NCI-H526 treated with DMSO at 0.1 percent for 48 hours (cell line): ENCODE data around the gene RGL2.
"Not testable (repeated sequence)": the region's sequence is repeated elsewhere in the genome, so short reads cannot be mapped to it uniquely, and the experiment has no call there.

Source experiments
- DNase-seq: peaks from one replicate; lab custom pipeline; 2025; lab: John Stamatoyannopoulos, UW

Gene RGL2

DNA sequence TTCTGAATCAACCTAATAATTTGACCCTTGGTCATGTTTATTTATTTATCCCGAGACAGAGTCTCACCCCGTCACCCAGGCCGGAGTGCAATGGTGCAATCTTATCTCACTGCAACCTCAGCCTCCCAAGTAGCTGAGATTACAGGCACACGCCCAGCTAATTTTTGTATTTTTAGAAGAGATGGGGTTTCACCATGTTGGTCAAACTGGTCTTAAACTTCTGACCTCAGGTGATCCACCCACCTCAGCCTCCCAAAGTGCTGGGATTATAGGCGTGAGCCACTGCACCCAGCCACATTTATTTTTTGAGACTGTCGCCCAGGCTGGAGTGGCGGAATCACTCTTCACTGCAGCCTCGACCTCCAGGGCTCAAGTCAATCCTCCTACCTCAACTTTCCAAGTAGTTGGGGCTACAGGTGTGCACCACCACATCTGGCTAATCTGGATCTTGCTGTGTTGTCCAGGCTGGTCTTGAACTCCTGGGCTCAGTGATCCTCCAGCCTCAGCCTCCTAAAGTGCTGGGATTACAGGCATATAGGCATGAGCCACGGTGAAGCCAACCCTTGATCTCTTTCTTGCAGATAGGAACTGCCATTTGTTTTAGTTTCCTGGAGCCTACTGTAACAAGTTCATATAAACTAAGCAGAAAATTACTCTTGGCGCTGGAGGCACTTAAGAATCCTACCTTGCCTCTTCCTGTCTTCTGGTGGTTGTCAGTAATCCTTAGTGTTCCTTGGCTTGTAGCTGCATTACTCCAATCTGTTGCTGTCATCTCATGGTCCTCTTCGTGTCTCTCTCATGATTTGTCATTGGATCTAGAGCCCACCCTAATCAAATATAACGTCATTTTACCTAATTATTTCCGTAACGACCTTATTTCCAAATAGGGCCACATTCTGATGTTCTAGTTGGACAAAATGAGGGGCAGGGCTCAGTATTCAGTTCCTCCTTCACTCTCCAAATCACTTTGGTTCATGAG is 24.5 kb downstream of the RGL2 start:
- DNase-seq: no peak

DNA sequence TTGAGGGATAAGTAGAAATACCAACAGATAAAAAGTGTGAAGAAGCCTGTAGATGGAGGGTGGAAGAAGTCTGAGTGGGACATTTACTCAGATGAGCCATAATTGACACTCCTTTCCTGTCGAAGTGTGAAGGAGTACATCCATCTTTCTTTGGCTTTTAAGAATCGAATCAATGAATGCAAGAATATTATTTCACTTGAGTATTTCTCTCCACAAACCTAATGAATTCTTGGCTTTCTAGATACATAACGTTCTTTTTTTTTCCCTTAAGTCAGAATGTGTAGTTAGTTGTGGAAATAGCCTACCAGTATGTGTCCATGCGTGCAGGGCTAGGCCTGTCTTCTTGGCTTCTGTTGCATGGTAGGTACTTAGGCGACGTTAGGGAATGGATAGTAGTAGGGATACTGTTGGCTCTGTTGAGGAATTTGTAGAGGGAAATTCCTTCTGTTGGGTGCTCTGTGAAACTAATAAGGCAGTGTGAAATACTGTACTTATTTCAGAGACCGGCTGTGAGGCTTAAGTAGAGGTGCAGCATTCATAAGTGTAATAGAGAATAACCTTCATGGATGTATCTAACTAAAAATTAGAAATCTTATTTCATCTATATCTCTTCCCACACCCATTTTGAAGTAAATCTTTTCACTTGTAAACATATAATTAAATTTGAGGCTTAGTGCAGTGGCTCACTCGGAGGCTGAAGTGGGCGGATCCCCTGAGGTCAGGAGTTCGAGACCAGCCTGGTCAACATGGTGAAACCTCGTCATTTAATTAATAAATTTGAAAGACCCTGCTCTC is 25.4 kb downstream of the RGL2 start:
- DNase-seq: no peak

DNA sequence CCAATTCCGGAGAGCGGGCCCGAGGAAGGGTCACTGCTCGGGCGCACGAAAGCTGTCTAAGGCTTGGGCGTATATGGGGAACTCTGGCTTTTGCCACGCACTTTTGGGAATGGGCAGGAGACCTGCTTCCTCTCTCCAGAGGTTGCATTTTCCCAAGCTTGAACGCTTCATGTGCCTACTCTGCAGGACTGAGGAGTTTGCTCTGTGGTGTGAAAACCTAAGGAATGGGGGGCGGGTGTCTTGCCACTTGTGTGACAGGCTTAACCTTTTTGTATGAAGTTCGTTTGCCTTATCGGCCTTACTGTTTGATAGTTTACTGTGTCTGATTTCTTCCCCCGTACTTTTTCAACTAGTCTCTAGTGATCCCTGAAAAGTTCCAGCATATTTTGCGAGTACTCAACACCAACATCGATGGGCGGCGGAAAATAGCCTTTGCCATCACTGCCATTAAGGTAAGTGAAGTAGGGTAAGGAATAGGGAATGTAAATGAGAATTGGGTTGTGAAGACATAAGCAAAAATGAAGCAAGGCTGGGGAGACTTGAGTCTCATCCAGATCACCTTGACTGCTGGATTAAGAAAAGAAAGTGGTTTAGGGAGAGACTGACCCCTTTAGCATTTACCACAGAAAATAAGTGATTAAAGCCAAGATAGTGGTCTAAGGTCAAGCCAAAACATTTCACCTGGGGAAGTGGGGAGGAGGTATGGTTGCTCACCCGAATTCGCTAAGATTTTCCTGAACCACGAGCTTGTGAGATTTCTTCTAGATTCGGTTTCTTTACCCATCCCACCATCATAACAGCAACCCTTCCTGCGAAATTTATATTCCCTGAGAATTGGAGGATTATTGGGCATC is 26.2 kb downstream of the RGL2 start:
- DNase-seq: no peak

DNA sequence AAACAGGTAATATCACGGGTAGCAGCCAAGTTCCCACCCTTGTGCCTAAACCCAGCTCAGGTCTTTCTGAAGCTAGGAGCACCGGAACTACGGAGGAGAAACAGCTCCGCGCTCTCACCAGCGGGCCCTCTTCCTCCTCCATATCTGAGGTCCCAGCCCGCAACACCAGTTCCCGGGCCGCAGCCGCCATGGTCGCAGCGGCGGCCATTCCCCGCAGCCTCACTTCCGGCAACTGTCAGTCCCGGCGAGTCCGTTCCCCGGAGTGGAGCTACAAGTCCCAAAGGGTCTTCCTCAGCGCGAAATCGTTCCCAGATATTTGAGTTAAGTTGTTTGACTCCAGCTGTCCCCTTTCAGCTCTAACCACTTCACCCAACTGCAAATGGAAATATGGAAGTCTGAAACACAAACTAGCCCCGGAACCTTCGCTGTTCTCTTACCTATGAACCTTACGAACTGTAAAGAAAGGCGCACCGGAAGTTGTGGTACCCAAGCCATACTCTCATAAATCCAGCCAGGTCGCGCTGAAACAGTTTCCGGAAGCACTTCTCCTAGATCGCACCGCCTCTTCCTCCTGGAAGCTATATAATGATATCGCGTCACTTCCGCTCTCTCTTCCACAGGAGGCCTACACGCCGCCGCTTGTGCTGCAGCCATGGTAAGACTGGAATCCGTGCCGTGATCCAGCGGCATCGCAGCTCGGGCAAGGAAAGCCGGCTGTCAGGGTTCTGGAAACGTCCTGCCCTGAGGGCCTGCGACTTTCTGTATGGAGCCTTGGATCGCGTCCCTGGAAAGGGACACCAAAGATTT is 27.1 kb downstream of the RGL2 start, which contains the start of the genes RPS18 and VPS52:
RPS18 (plus strand) TSS at position 608 of the 807 bp plus-strand sequence; CDS start at position 653, 45 bp downstream.
VPS52 (minus strand) TSS at position 409 of the 807 bp plus-strand sequence; CDS start at position 208, 201 bp downstream.
- peak; percentile 97 for DNase-seq

DNA sequence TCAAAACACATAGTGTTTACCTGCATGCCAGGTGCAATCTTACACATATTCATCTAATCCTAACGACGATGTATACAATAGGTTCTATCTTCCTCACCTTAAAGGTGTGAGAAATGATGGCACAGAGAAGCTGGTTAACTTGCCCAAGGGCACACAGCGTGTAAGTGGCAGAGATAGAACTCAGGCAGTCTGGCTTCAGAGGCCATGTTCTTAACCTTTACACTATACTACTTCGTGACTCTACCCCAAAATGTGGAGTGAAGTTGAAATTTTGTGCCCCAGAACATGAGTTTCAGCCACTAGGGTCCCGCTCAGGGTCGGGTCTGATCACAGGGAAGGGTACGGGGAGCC is 27.6 kb downstream of the RGL2 start:
- no peak for DNase-seq

DNA sequence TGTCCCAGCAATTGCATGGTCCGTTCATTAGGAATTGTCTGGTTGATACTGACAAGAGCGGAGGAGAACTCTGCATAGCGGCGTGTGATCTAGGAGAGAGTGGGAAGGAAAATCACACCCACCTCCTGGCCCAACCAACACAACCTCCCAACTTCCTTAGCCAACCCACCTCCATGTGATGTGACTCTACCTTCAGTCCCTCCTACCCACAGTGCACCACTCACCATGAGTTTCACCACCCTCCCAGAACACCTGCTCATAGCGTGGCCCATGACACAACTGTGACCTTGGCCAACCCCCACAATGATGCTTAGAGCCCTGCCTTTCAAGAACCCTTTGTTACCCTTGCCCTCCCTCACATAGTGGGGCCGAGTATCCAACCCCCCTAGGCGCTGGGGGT is 34.7 kb downstream of the RGL2 start:
- no peak for DNase-seq

DNA sequence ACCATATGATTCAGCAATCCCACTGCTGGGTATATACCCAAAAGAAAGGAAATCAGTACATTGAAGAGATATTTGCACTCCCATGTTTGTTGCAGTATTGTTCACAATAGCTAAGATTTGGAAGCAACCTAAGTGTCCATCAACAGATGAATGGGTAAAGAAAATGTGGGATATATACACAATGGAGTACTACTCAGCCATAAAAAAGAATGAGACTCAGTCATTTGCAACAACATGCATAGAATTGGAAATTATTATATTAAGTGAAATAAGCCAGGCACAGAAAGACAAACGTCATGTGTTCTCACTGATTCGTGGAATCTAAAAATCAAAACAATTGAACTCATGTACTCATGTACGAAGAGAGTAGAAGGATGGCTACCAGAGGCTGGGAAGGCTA is 36.3 kb downstream of the RGL2 start:
- DNase-seq: not testable (repeated sequence)

GRCh38 chr6:33259032-33259431 is 39.7 kb downstream of the RGL2 start:
- no peak for DNase-seq

DNA sequence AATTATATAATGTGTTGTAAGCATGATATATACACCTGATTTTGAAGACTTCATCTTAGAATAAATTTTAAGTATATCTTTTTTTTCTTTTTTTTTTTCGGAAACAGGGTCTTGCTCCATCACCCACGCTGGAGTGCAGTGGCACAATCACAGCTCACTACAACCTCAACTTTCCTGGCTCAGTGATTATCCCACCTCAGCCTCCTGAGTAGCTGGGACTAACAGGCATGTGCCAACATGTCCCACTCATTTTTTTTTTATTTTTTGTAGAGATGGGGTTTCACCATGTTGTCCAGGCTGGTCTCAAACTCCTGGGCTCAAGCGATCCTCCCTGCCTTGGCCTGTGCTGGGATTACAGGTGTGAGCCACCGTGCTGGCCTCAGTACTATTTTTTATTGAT is 44.2 kb downstream of the RGL2 start:
- DNase-seq: no peak

DNA sequence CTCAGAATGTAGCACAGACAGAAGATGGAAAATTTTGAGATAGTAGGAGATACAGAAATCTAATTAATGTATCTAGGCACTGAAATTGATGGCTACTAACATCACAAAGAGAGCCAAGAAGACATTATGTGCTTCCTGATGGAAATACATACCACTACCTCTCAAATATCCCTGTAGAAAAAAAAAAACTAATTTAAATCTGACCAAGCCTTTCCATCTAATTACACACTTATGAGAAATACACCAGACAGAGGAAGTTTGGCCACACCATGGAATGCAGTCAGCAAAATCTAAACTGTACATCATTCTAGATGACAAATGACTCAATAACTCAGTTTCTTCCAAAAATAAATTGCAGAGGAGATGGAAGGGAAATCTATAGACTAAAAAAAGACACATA is 46.0 kb downstream of the RGL2 start:
- no peak for DNase-seq

DNA sequence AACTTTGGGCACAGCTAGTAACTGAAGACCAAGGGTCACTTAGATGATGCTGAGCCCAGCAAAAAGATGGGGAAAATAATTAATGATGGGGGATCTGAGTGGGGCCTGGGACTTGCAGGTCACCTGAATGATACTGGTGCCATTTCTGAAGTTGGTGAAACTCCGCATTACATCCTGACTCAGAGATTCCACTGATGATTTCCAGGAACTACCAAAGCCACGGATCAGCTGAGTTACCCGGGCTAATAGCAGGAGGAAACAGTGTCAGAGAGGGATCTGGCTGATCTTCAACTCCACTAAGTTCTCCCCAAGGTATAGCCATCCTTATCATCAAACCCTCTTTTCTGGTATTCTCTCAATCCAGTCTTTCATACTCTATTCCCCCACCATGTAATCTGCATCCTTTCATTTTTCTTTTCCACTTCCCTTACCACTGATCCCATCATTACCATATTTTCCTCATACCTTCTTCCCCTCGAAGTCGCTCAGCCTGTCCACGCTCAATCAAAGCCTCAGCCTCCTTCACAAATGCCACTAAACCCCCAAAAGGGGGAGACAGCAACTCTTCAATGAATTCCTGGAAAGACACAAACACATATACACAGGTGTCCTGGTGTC is 47.2 kb downstream of the RGL2 start:
- DNase-seq: no peak

GRCh38 chr6:33250731-33251130 is 48.0 kb downstream of the RGL2 start:
- no peak for DNase-seq

- no peak for DNase-seq
Measured at GRCh38 chr6:33249732-33250630, 48.8 kb downstream of the RGL2 start.

DNA sequence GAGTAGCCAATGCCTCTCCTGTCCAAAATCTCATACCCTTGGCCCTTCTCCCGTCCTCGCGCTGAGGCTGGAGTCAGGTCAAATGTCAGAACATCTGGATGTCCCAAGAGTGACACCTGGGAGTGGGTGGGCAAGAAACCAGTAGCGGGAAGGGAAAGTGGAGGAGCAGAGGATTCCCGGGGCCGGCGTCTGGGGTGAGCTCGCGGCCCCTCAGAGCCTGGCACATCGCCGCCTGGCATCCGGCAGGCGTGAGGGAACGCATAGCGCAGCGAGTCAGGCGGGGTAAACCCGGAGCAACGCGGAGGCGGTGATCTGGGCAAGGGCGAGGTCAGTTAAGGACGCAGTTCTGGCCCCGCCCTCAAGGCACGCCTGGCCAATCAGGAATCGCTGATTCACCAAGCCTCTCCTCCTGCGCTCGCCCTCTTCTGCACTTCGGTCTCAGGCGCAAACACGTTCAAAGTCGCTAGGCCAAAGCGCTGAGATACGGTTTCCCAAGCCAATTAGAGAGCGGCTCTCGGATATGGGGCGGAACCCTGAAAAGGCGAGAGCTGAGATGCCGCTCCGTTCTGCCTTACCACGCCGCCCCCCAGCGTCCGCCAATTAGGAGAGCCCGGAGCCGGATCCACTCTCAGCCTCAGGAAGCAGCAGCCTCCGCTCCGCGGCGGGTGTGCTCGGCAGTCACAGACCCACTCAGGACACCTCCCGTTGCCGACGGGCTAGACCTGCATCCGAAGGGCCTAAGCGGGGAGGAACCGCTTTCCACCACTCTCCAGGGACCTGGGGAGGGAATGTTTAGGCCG is 49.6 kb downstream of the RGL2 start:
- peak; percentile 98 for DNase-seq

- peak; percentile 71 for DNase-seq
Measured at GRCh38 chr6:33248643-33248931, 50.2 kb downstream of the RGL2 start.

DNA sequence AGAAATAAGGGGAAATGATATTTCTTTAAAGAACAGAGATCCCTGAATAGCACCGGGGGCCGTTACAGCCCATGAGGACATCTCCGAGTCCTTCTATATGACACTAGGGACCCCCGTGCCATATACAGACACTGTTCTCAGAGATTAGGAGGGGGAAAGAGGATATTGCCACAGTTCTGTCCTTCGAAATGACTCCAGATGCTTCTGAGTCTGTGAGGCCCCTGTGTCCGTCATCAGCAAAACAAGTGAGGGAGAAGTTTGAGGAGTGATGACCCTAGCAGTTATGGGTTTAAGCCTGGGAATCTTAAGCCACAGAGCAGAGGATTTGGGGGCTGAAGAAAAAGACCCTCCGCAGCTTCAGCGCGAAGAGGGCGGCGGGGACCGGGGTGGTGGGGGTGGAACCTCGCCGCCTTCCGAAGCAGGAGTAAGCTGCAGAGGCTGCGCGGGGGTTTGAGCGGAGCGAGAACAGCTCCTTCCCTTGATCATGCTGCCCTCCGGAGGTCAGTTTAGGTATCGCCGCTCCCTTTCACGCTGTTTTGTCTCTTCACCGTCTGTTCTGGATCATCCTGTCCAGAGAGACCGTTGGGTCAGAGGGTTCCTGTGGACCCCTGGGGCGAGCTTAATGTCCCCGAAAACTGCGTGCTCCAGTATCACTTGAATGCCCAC is 50.6 kb downstream of the RGL2 start:
- peak; percentile 82 for DNase-seq

DNA sequence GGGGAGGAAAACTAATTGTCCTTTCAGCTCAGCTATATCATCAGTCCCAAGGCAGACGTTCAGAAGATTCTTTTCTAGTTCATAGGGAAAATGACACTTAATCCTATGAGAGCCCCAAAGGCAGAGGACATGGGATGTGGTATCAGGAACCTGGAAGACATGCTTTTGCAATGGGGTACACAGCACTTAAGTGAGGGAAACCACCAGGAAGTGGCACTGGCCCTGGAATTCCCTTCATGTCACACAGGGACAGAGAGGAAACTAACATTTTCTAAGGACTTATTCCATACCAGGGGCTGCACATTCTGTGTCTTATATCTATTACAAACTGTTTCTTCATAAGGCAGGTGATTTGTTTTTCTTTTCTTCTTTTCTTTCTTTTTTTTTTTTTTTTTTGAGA is 55.3 kb downstream of the RGL2 start:
- DNase-seq: no peak

- DNase-seq: no peak
Measured at GRCh38 chr6:33241968-33242367, 56.8 kb downstream of the RGL2 start.
